ENCODE measurements around the gene JAGN1.
"Not testable (repeated sequence)": the region's sequence is repeated elsewhere in the genome, so short reads cannot be mapped to it uniquely, and the experiment has no call there.

Gene JAGN1

DNA sequence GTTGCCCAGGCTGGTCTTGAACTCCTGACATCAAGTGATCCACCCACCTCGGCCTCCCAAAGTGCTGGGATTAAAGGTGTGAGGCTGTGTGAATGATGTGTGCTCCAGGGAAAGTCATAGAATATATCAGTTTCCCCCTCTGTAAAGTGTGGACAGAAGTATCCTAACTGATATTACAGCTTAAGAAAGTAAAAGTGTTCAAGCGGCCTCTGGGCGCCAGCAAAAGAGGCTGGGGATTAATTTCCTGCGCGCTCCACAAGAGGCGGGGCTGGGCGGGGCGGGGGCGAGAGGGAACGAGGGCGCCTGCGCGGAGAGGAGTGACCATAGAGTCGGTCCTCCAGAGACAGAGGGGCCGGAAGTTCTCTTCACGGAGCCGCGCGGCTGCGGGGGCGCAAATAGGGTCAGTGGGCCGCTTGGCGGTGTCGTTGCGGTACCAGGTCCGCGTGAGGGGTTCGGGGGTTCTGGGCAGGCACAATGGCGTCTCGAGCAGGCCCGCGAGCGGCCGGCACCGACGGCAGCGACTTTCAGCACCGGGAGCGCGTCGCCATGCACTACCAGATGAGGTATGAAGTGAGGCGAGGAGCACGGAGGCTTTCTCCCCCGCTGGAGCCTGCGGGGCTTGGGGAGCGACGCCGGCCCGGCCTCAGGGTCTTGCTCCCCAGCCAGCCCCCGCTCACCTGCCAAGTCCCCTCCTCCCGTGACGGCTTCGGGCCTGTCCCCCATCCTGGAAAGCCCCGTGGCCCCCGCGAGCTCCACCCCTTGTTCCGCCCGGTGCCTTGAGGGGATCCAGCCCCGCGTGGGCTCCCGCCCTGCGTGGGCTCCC lies at the start of gene JAGN1:
TSS of gene JAGN1 (plus strand) at position 362 of the 823 bp plus-strand sequence. CDS start at position 475, 113 bp downstream.
- DNase-seq, result peak; percentile 94

- DNase-seq, result no peak
These were observed 49.4 kb upstream of the JAGN1 start for GRCh38 chr3:9841015-9841414.

GRCh38 chr3:9843715-9844438 lies 46.5 kb upstream of the JAGN1 start, which contains the start of gene RPUSD3:
TSS of gene RPUSD3 (minus strand) at chr3:9844008. CDS start at chr3:9843990, 18 bp downstream.
- DNase-seq, result peak; percentile 94

GRCh38 chr3:9846231-9846630 lies 44.2 kb upstream of the JAGN1 start:
- DNase-seq, result no peak

DNA sequence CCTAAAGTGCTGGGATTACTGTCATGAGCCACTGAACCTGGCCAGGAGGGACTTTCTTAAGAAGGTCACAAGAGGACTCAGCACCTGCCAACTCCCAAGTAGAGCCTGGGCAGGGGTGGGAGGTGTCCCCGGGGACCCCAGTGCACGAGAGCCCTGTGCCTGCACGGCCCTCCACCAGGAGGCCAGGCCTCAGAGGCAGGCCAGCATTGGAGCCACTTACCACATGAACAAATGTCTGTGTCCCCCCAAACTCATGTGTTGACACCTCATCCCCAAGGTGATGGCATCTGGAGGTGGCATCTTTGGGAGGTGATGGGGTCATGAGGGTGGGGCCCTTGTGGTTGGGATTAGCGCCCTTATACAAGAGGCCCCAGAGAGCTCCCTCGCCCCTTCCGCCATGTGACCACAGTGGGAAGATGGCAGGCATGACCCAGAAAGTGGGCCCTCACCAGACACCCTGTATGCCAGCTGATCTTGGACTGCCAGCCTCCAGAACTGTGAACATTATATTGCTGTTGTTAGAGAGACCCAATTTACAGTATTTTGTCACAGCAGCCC lies 43.4 kb upstream of the JAGN1 start:
- DNase-seq, result no peak

- DNase-seq, result peak; percentile 20
These were observed 42.5 kb upstream of the JAGN1 start for GRCh38 chr3:9847870-9848269.

- peak; percentile 54 for DNase-seq
These were observed 41.5 kb upstream of the JAGN1 start for GRCh38 chr3:9848860-9849259.

DNA sequence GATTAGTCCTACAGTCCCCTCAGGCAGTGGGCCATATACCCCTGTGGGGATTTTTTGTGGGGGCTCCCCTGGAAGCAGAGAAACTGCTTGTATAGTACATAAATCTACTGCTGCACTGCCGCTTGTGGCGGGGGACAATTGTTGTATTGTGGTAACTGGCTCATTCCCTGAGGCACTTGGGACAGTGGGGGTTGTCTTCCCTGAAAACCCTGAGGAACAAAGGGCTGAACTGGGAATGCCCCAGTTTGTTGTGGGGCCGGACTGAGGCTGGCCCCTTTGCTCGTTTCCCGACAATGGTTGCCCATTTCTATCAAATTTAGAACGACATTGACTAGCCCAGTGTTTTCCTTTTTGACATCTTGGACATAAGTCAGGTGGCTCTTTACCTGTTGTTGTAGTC lies 39.0 kb upstream of the JAGN1 start:
- not testable (repeated sequence) for DNase-seq

- DNase-seq, result not testable (repeated sequence)
These were observed 38.5 kb upstream of the JAGN1 start for GRCh38 chr3:9851926-9852325.

DNA sequence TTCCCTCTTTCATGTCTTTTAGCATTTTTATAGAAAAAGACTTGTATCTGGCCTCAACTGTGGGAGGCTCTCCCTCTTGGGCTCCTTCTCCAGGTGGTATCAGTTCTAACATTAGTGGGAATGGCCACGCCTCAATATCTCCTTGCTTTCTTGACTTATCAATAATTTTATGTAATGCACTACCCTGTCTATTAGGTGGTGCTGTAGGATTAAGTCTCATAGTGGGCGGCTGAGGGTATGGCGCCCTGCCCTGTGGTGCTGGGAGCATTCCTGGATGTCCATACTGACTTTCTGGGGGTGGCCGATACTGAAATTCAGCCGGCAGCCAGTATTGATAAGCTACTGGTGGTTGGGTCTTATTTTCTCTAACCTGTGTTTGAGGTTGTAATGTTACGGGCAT lies 37.9 kb upstream of the JAGN1 start:
- DNase-seq, result no peak

DNA sequence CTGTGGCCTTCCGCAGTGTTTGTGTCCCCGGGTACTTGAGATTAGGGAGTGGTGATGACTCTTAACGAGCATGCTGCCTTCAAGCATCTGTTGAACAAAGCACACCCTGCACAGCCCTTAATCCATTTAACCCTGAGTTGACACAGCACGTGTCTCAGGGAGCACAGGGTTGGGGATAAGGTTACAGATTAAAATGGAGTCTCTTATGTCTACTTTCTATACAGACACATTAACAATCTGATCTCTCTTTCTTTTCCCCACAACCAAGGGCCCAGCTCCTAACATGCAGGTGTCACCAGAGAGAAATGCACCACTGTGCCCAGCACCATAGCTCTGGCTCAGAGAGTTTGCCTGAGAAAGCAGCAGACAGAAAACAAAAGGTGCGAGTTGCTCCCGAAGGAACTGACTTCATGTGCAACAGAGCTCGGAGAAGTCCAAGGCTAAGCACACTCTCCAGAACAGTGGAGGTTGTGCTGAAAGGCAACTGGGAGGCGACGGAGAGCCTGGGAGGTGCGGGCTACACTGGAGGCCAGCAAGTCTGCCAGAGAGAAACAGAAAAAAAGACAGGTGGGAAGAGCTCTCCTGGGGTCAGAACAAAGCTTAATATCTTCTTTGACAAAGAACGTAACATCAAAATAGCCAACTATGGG lies 36.0 kb upstream of the JAGN1 start:
- DNase-seq, result peak; percentile 88

DNA sequence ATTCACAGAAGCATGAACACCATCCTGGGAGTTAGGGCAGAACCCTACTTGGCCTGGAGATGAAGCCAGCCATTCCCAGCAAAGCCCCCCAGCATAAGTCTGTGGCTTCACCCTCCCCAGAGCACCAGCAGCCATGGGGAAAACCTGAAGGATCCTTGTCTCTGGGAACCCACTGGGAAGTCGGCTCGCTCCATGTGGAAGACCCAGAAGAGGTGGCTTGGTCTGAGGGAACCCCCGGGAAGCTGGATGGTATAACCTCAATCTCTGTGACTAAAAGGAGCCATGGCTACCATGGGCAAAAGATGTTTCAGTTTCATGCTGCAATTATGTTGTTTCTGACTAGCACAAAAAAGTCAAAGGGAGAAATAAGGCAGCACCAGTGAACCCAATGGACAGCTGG lies 34.8 kb upstream of the JAGN1 start:
- no peak for DNase-seq

DNA sequence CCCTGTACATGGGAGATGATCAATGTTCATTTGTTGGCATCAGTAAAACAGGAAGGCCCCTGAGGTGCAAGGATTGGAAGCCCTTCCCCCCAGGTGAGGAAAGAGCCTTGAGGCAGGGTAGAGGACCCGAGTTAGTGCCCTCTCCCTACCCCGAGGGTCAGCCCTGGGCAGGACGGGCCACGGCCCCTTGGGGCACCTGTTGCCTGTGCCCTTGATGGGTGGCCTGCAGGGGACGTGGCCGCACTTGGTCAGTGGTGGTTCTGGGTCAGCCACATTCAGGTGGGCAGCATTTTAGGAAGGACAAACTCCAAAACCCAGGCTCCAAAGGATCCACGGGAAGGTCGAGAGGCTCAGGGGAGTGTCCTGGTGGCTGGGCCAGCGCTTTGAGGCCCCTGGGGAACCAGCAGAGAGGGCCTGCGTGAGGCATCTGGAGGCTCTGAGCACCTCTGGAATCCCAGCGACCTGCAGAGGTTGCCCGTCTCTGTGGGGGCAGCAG lies 30.8 kb upstream of the JAGN1 start:
- DNase-seq, result no peak

DNA sequence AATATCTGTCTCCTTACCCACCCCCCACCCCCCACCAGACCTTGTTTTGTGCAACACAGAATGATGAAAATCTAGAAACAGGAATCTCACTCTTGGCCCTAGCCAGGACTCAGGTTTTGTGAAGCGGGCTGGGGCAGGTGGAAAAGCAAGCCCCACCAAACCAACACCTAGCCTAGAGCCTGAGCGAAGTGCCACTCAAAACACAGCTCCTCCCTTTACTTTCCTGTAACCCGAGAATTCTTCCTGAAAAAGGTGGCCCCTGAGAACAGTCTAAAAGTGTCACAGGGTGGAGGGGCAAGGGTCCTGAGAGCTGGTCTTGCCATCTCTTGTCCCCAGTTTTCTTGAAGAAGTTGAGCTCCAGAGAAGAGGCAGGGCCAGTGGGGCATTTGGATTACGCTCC lies 29.2 kb upstream of the JAGN1 start:
- DNase-seq, result no peak

GRCh38 chr3:9861626-9862130 lies 28.7 kb upstream of the JAGN1 start:
- no peak for DNase-seq

DNA sequence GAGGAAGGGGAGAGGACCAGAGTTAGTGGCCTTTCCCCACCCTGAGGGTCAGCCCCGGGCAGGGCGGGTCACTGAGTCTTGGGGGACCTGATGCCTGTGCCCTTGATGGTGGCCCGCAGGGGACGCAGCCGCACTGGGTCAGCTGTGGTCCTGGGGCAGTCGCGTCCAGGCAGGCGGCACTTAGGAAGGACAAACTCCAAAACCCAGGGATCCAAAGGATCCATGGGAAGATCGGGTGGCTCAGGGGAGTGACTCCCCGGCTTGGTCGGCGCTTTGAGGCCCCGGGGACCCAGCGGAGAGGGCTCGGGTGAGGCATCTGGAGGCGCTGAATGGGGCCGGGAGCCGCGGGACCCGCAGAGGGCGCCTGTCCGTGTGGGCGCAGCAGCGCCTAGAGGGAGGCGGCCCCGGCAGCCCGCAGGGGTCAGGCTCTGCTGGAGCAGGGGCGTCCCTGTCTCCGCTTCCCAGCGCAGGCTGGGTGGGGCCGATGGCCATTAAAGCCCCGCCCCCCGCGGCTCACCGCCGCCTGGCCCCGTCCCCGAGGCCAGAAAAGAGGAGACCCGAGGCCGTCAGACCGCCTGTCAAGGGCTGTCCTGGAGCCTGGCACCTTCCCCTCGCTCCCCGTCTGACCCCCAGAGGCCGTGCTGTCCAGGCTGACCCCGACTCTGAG lies 27.9 kb upstream of the JAGN1 start:
- no peak for DNase-seq

DNA sequence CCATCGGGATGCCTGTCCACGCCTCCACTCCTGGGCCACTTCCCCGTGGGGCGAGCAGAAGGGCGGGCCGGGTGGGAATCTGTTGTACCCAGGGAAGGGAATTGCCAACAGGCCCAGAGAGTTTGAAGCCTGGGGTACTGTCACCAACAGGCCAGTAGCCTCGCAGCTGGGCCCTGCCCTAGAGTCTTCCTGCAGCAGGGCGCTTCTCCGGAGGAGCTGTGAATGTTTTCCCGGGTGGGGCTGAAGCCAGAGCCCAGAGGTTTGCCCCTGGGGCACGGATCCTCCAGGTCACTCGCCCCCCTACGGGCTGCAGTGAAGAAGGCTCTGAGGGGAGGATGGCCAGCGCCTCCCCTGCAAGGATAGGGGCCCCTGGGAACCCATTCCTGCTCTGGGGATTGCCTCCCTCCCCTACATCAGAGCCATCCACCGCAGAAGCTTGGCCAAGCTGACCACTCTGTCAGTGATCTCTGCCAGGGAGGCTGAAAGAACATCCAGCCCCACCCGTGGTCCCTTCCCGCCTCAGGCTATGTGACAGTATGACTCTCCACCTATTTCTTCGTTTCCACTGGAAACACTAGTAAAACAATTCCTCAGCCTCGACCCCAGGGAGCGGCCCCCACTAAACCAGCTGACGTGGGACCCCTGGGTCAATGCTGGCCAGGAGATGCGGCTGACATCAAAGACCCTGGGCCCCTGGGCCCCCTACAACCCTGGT lies 27.2 kb upstream of the JAGN1 start:
- DNase-seq, result no peak

- peak; percentile 50 for DNase-seq
These were observed 26.0 kb upstream of the JAGN1 start for GRCh38 chr3:9864200-9864927.

- not testable (repeated sequence) for DNase-seq
These were observed 25.2 kb upstream of the JAGN1 start for GRCh38 chr3:9865125-9865637.

GRCh38 chr3:9866639-9867038 lies 23.8 kb upstream of the JAGN1 start:
- DNase-seq, result no peak

DNA sequence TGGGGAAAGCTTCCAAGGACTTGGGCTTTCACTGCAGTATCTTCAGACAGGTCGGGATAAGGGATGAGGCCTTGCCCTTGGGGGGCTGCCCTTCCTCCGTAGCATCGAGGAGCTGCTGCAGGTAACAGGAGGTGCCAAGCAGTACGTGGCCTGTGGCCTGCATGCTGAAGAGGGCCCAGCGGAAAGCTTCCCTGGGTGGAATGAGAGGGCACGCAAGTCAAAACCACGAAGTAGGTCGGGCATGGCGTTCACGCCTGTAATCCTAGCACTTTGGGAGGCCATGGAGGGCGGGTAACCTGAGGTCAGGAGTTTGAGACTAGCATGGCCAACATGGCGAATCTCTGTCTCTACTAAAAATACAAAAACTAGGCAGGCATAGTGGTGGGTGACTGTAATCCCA lies 23.3 kb upstream of the JAGN1 start:
- DNase-seq, result no peak
